ENCODE data around the gene CFAP20.

CFAP20 gene

GRCh38 chr16:58125781-58126335 is 3.3 kb downstream of the CFAP20 start:
- Histone ChIP-seq H3K36me3 (ENCODE audit: control insufficient read depth in 2 of 2, insufficient read depth in 2 of 2, low read length in 2 of 2) (no peaks in the 10 kb centered on the region), H3K4me3 (ENCODE audit: low read length in 2 of 2) (no peak overlapping the region), H3K27ac (ENCODE audit: low read depth in 2 of 2, low read length in 2 of 2) (no peak overlapping the region), H3K9me3 (ENCODE audit: control insufficient read depth in 2 of 2, low read length in 2 of 2) (no peaks in the 10 kb centered on the region), H3K27me3 (ENCODE audit: control insufficient read depth in 2 of 2, insufficient read depth in 2 of 2, low read length in 2 of 2) (no peaks in the 10 kb centered on the region), H3K9ac (ENCODE audit: low read depth in 1 of 2, low read length in 2 of 2) (no peak overlapping the region), H3K4me1 (ENCODE audit: control insufficient read depth in 2 of 2, insufficient read depth in 2 of 2, low read length in 2 of 2) (peaks cover 39 to 51% of the 10 kb centered on the region in 2 donors)

GRCh38 chr16:58125041-58125440 is 4.1 kb downstream of the CFAP20 start:
- H3K4me1 ChIP-seq (ENCODE audit: control insufficient read depth in 2 of 2, insufficient read depth in 2 of 2, low read length in 2 of 2), result peaks cover 44 to 53% of the 10 kb centered on the region in 2 donors

DNA sequence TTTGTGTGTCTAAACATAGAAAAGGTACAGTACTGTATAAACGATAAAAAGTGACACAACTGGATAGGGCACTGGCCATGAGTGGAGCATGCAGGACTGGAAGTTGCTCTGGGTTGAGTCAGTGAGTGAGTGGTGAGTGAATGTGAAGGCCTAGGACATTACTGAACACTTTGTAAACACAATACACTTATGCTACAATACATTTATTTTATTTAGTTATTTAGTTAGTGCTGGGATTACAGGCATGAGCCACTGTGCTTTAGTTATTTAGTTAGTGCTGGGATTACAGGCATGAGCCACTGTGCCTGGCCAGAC is 4.6 kb downstream of the CFAP20 start:
- H3K27me3 ChIP-seq (ENCODE audit: control insufficient read depth in 2 of 2, insufficient read depth in 2 of 2, low read length in 2 of 2), result no peaks in the 10 kb centered on the region
- no peaks in the 10 kb centered on the region for H3K9me3 ChIP-seq (ENCODE audit: control insufficient read depth in 2 of 2, low read length in 2 of 2)
- H3K36me3 ChIP-seq (ENCODE audit: control insufficient read depth in 2 of 2, insufficient read depth in 2 of 2, low read length in 2 of 2), result no peaks in the 10 kb centered on the region
- H3K4me1 ChIP-seq (ENCODE audit: control insufficient read depth in 2 of 2, insufficient read depth in 2 of 2, low read length in 2 of 2), result peaks cover 44 to 53% of the 10 kb centered on the region in 2 donors
- H3K27ac ChIP-seq (ENCODE audit: low read depth in 2 of 2, low read length in 2 of 2), result peak overlapping the region; percentile 38 to 66
- no peak overlapping the region for H3K4me3 ChIP-seq (ENCODE audit: low read length in 2 of 2)
- H3K9ac ChIP-seq (ENCODE audit: low read depth in 1 of 2, low read length in 2 of 2), result no peak overlapping the region

More at GRCh38 chr16:58125041-58125440, 4.1 kb downstream of the CFAP20 start:
- Histone ChIP-seq H3K27ac (ENCODE audit: low read depth in 2 of 2, low read length in 2 of 2) (no peak overlapping the region), H3K9me3 (ENCODE audit: control insufficient read depth in 2 of 2, low read length in 2 of 2) (no peaks in the 10 kb centered on the region), H3K4me3 (ENCODE audit: low read length in 2 of 2) (no peak overlapping the region), H3K9ac (ENCODE audit: low read depth in 1 of 2, low read length in 2 of 2) (no peak overlapping the region), H3K36me3 (ENCODE audit: control insufficient read depth in 2 of 2, insufficient read depth in 2 of 2, low read length in 2 of 2) (no peaks in the 10 kb centered on the region), H3K27me3 (ENCODE audit: control insufficient read depth in 2 of 2, insufficient read depth in 2 of 2, low read length in 2 of 2) (no peaks in the 10 kb centered on the region)

- Histone ChIP-seq H3K36me3 (ENCODE audit: control insufficient read depth in 2 of 2, insufficient read depth in 2 of 2, low read length in 2 of 2) (no peaks in the 10 kb centered on the region), H3K27me3 (ENCODE audit: control insufficient read depth in 2 of 2, insufficient read depth in 2 of 2, low read length in 2 of 2) (no peaks in the 10 kb centered on the region), H3K9ac (ENCODE audit: low read depth in 1 of 2, low read length in 2 of 2) (peak overlapping the region in 1 of 2 donors; percentile 39), H3K9me3 (ENCODE audit: control insufficient read depth in 2 of 2, low read length in 2 of 2) (no peaks in the 10 kb centered on the region), H3K27ac (ENCODE audit: low read depth in 2 of 2, low read length in 2 of 2) (peak overlapping the region; percentile 38 to 66), H3K4me3 (ENCODE audit: low read length in 2 of 2) (peak overlapping the region in 1 of 2 donors; percentile 3), H3K4me1 (ENCODE audit: control insufficient read depth in 2 of 2, insufficient read depth in 2 of 2, low read length in 2 of 2) (peaks cover 46 to 53% of the 10 kb centered on the region in 2 donors)
Observed at GRCh38 chr16:58123896-58124600, 5.1 kb downstream of the CFAP20 start.

GRCh38 chr16:58121132-58121531 is 8.0 kb downstream of the CFAP20 start:
- Histone ChIP-seq H3K9me3 (ENCODE audit: control insufficient read depth in 2 of 2, low read length in 2 of 2) (no peaks in the 10 kb centered on the region), H3K27me3 (ENCODE audit: control insufficient read depth in 2 of 2, insufficient read depth in 2 of 2, low read length in 2 of 2) (no peaks in the 10 kb centered on the region), H3K27ac (ENCODE audit: low read depth in 2 of 2, low read length in 2 of 2) (peak overlapping the region; percentile 72 to 78), H3K9ac (ENCODE audit: low read depth in 1 of 2, low read length in 2 of 2) (peak overlapping the region in 1 of 2 donors; percentile 23), H3K4me3 (ENCODE audit: low read length in 2 of 2) (peak overlapping the region; percentile 8 to 9), H3K4me1 (ENCODE audit: control insufficient read depth in 2 of 2, insufficient read depth in 2 of 2, low read length in 2 of 2) (peaks cover 29 to 30% of the 10 kb centered on the region in 2 donors), H3K36me3 (ENCODE audit: control insufficient read depth in 2 of 2, insufficient read depth in 2 of 2, low read length in 2 of 2) (peaks cover 5 to 8% of the 10 kb centered on the region in 2 donors)

DNA sequence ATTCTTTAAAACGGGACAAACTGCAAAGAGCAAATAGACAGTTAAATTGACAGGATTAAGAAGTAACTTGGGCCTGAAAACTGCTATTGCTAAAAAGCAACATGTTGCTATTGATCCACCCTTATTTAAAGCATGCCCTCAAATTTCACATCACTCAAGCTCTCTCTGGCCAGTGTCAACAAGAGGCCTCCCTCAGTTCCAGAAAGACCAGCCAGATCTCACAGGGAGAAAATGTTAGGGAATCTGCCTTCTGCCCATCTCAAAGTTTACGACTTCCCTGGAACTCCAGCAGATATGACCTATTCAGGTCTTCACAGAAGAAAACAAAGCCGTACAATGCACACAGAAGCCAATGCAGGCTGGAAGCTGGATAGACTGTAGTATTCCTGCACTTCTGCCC is 8.9 kb downstream of the CFAP20 start:
- H3K9ac ChIP-seq (ENCODE audit: low read depth in 1 of 2, low read length in 2 of 2), result no peak overlapping the region
- H3K27ac ChIP-seq (ENCODE audit: low read depth in 2 of 2, low read length in 2 of 2), result no peak overlapping the region

GRCh38 chr16:58119509-58119845 is 9.7 kb downstream of the CFAP20 start:
- Histone ChIP-seq H3K4me1 (ENCODE audit: control insufficient read depth in 2 of 2, insufficient read depth in 2 of 2, low read length in 2 of 2) (peaks cover 27 to 30% of the 10 kb centered on the region in 2 donors), H3K36me3 (ENCODE audit: control insufficient read depth in 2 of 2, insufficient read depth in 2 of 2, low read length in 2 of 2) (peaks cover 20 to 23% of the 10 kb centered on the region in 2 donors), H3K4me3 (ENCODE audit: low read length in 2 of 2) (no peak overlapping the region), H3K9me3 (ENCODE audit: control insufficient read depth in 2 of 2, low read length in 2 of 2) (no peaks in the 10 kb centered on the region), H3K9ac (ENCODE audit: low read depth in 1 of 2, low read length in 2 of 2) (no peak overlapping the region), H3K27ac (ENCODE audit: low read depth in 2 of 2, low read length in 2 of 2) (no peak overlapping the region), H3K27me3 (ENCODE audit: control insufficient read depth in 2 of 2, insufficient read depth in 2 of 2, low read length in 2 of 2) (no peaks in the 10 kb centered on the region)

More for the DNA sequence above, 8.9 kb downstream of the CFAP20 start:
- Histone ChIP-seq H3K4me3 (ENCODE audit: low read length in 2 of 2) (no peak overlapping the region), H3K27me3 (ENCODE audit: control insufficient read depth in 2 of 2, insufficient read depth in 2 of 2, low read length in 2 of 2) (no peaks in the 10 kb centered on the region), H3K4me1 (ENCODE audit: control insufficient read depth in 2 of 2, insufficient read depth in 2 of 2, low read length in 2 of 2) (peaks cover 27 to 29% of the 10 kb centered on the region in 2 donors), H3K9me3 (ENCODE audit: control insufficient read depth in 2 of 2, low read length in 2 of 2) (no peaks in the 10 kb centered on the region), H3K36me3 (ENCODE audit: control insufficient read depth in 2 of 2, insufficient read depth in 2 of 2, low read length in 2 of 2) (peaks cover 13 to 16% of the 10 kb centered on the region in 2 donors)

DNA sequence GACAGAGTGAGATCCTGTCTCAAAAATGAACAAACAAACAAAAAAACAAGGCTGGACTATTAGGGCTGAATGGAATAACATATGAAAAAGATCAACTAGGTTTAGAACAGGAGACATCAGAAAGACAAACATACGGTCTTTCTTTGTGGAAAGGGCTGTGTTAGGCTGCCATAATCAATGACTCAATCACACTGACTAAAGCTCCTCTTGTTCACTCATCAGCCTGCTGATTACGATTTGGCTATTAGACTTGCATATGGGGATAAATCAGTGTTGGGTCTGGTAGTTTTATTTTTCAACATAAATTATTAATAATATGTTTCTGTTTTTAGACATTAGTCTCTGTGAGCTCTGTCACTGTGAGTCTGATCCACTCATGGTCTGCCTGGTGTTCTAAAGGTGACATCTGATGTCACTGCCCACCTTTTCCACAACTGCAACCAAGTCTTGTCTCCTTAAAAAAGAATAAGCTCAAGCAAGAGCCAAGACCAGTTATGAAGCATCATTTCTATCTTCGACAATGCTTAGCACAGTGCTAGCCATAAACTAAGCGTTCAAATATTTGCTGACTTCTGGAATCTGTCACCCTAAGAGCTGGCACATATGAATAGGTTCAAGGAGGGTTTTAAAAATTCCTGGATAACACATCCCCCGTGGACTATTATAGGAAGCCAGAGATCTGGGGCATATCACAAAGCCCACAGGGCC is 10.2 kb downstream of the CFAP20 start:
- no peak overlapping the region for H3K4me3 ChIP-seq (ENCODE audit: low read length in 2 of 2)
- peaks cover 23 to 26% of the 10 kb centered on the region in 2 donors for H3K36me3 ChIP-seq (ENCODE audit: control insufficient read depth in 2 of 2, insufficient read depth in 2 of 2, low read length in 2 of 2)
- H3K27me3 ChIP-seq (ENCODE audit: control insufficient read depth in 2 of 2, insufficient read depth in 2 of 2, low read length in 2 of 2), result no peaks in the 10 kb centered on the region
- H3K4me1 ChIP-seq (ENCODE audit: control insufficient read depth in 2 of 2, insufficient read depth in 2 of 2, low read length in 2 of 2), result peaks cover 21 to 27% of the 10 kb centered on the region in 2 donors
- no peak overlapping the region for H3K27ac ChIP-seq (ENCODE audit: low read depth in 2 of 2, low read length in 2 of 2)
- H3K9ac ChIP-seq (ENCODE audit: low read depth in 1 of 2, low read length in 2 of 2), result no peak overlapping the region
- H3K9me3 ChIP-seq (ENCODE audit: control insufficient read depth in 2 of 2, low read length in 2 of 2), result no peaks in the 10 kb centered on the region

DNA sequence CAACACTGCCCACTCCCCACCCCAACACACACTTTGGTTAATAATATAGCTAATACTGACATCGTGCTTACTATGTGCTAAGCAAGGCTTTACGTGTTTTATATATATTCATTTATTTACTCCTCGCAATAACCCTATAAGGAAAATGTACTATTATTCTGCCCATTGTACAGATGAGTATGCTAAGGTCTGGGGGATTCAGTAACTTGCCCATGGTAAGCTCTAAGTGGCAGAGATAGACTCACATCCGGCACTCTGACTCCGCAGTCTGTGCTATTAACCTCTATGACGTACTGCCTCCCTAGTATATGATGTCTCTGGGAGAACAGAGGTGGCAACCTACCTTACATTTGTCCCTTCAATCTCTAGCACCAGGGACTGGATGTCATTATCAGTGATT is 12.7 kb downstream of the CFAP20 start:
- Histone ChIP-seq H3K4me1 (ENCODE audit: control insufficient read depth in 2 of 2, insufficient read depth in 2 of 2, low read length in 2 of 2) (peaks cover 12% of the 10 kb centered on the region in 2 donors), H3K27me3 (ENCODE audit: control insufficient read depth in 2 of 2, insufficient read depth in 2 of 2, low read length in 2 of 2) (no peaks in the 10 kb centered on the region), H3K9me3 (ENCODE audit: control insufficient read depth in 2 of 2, low read length in 2 of 2) (no peaks in the 10 kb centered on the region), H3K36me3 (ENCODE audit: control insufficient read depth in 2 of 2, insufficient read depth in 2 of 2, low read length in 2 of 2) (peaks cover 28 to 35% of the 10 kb centered on the region in 2 donors), H3K27ac (ENCODE audit: low read depth in 2 of 2, low read length in 2 of 2) (no peak overlapping the region), H3K9ac (ENCODE audit: low read depth in 1 of 2, low read length in 2 of 2) (no peak overlapping the region), H3K4me3 (ENCODE audit: low read length in 2 of 2) (no peak overlapping the region)

- Histone ChIP-seq H3K4me3 (ENCODE audit: low read length in 2 of 2) (no peak overlapping the region), H3K27ac (ENCODE audit: low read depth in 2 of 2, low read length in 2 of 2) (no peak overlapping the region), H3K4me1 (ENCODE audit: control insufficient read depth in 2 of 2, insufficient read depth in 2 of 2, low read length in 2 of 2) (peaks cover 8 to 9% of the 10 kb centered on the region in 2 donors), H3K9ac (ENCODE audit: low read depth in 1 of 2, low read length in 2 of 2) (no peak overlapping the region), H3K9me3 (ENCODE audit: control insufficient read depth in 2 of 2, low read length in 2 of 2) (no peaks in the 10 kb centered on the region), H3K27me3 (ENCODE audit: control insufficient read depth in 2 of 2, insufficient read depth in 2 of 2, low read length in 2 of 2) (no peaks in the 10 kb centered on the region), H3K36me3 (ENCODE audit: control insufficient read depth in 2 of 2, insufficient read depth in 2 of 2, low read length in 2 of 2) (peaks cover 28 to 35% of the 10 kb centered on the region in 2 donors)
Observed at GRCh38 chr16:58116081-58116480, 13.1 kb downstream of the CFAP20 start.
